KMS-11 (cell line): ENCODE measurements around the gene IL17RE.
"Not testable (repeated sequence)": the region's sequence is repeated elsewhere in the genome, so short reads cannot be mapped to it uniquely, and the experiment has no call there.

Experiments
- H2AFZ ChIP-seq: fragments of 200-600 bp; sonication (generic); 2 replicates; pipeline ENCODE4 v1.6.1; 2016; ENCODE audit warnings: antibody characterized with exemption, mixed run types, low read depth
- H3K27ac ChIP-seq: fragments of 200-600 bp; sonication (generic); 2 replicates; pipeline ENCODE4 v1.6.1; 2016; ENCODE audit warnings: mild to moderate bottlenecking, mixed run types
- H3K27me3 ChIP-seq: fragments of 200-600 bp; sonication (generic); 2 replicates; pipeline ENCODE4 v1.6.1; 2017; ENCODE audit warnings: mild to moderate bottlenecking, low read depth, mixed run types, moderate library complexity; ENCODE audit not compliant: insufficient read depth
- H3K36me3 ChIP-seq: fragments of 200-600 bp; sonication (generic); 2 replicates; pipeline ENCODE4 v1.6.1; 2017; ENCODE audit warnings: mild to moderate bottlenecking, mixed run types; ENCODE audit not compliant: insufficient read depth
- H3K4me1 ChIP-seq: fragments of 200-600 bp; sonication (generic); 2 replicates; pipeline ENCODE4 v1.6.1; 2016; ENCODE audit warnings: mild to moderate bottlenecking, low read depth, mixed run types; ENCODE audit not compliant: poor library complexity, severe bottlenecking
- H3K4me2 ChIP-seq: fragments of 200-600 bp; sonication (generic); 2 replicates; pipeline ENCODE4 v1.7.0; 2016; ENCODE audit warnings: mild to moderate bottlenecking, mixed run types
- H3K4me3 ChIP-seq: fragments of 200-600 bp; sonication (generic); IDR thresholded peaks from 2 replicates; pipeline ENCODE4 v1.6.1; 2017; ENCODE audit warnings: low read depth, low read length, mixed read lengths; ENCODE audit not compliant: insufficient read depth
- H3K79me2 ChIP-seq: fragments of 200-600 bp; sonication (generic); 2 replicates; pipeline ENCODE4 v1.6.1; 2016; ENCODE audit warnings: low read depth, mixed run types; ENCODE audit not compliant: insufficient read depth
- H3K9ac ChIP-seq: fragments of 200-600 bp; sonication (generic); 2 replicates; pipeline ENCODE4 v1.6.1; 2016; ENCODE audit warnings: mild to moderate bottlenecking, mixed run types
- H4K20me1 ChIP-seq: fragments of 200-600 bp; sonication (generic); 2 replicates; pipeline ENCODE4 v1.6.1; 2016; ENCODE audit warnings: mild to moderate bottlenecking, mixed run types; ENCODE audit not compliant: insufficient read depth
- CTCF ChIP-seq: fragments of 200-600 bp; sonication (generic); conservative IDR thresholded peaks from 2 replicates; pipeline ENCODE4 v1.6.1; 2017; ENCODE audit warnings: low read depth, mild to moderate bottlenecking, antibody characterized with exemption, low read length, moderate library complexity, mixed read lengths

Gene IL17RE

GRCh38 chr3:9938966-9939365 is 36.3 kb downstream of the IL17RE start:
- no peak overlapping the region for H2AFZ ChIP-seq
- H3K4me3 ChIP-seq = no peak overlapping the region
- TF ChIP-seq CTCF = no peak
- H3K9ac ChIP-seq = no peak overlapping the region
- no peaks in the 10 kb centered on the region for H3K36me3 ChIP-seq
- no peaks in the 10 kb centered on the region for H3K27me3 ChIP-seq
- H3K4me1 ChIP-seq = peaks cover 14% of the 10 kb centered on the region
- no peak overlapping the region for H3K27ac ChIP-seq
- H3K4me2 ChIP-seq = no peak overlapping the region
- H4K20me1 ChIP-seq = no peaks in the 10 kb centered on the region
- H3K79me2 ChIP-seq = no peaks in the 10 kb centered on the region

GRCh38 chr3:9939906-9940305 is 37.3 kb downstream of the IL17RE start:
- not testable (repeated sequence) for H3K36me3 ChIP-seq, H3K27me3 ChIP-seq, H3K27ac ChIP-seq, H3K4me2 ChIP-seq, H3K79me2 ChIP-seq, H4K20me1 ChIP-seq, H2AFZ ChIP-seq, H3K4me1 ChIP-seq, H3K9ac ChIP-seq, H3K4me3 ChIP-seq

- Histone ChIP-seq H4K20me1 (no peaks in the 10 kb centered on the region), H3K4me1 (peaks cover under 1% of the 10 kb centered on the region), H3K9ac (no peak overlapping the region), H3K79me2 (no peaks in the 10 kb centered on the region), H3K27ac (no peak overlapping the region), H3K4me3 (no peak overlapping the region), H3K36me3 (no peaks in the 10 kb centered on the region), H3K27me3 (no peaks in the 10 kb centered on the region), H2AFZ (no peak overlapping the region), H3K4me2 (no peak overlapping the region)
- TF ChIP-seq CTCF = no peak
These were observed 38.1 kb downstream of the IL17RE start for GRCh38 chr3:9940746-9941145.

GRCh38 chr3:9942164-9942563 is 39.5 kb downstream of the IL17RE start:
- Histone ChIP-seq H3K36me3 (no peaks in the 10 kb centered on the region), H3K79me2 (no peaks in the 10 kb centered on the region), H3K27me3 (no peaks in the 10 kb centered on the region), H3K4me1 (no peaks in the 10 kb centered on the region), H3K4me3 (no peak overlapping the region), H2AFZ (no peak overlapping the region), H3K4me2 (no peak overlapping the region), H4K20me1 (no peaks in the 10 kb centered on the region), H3K27ac (no peak overlapping the region), H3K9ac (no peak overlapping the region)
- no peak for TF ChIP-seq CTCF

GRCh38 chr3:9942934-9943690 is 40.5 kb downstream of the IL17RE start:
- Histone ChIP-seq H3K27me3 (no peaks in the 10 kb centered on the region), H3K4me1 (no peaks in the 10 kb centered on the region), H4K20me1 (no peaks in the 10 kb centered on the region), H3K27ac (no peak overlapping the region), H2AFZ (no peak overlapping the region), H3K4me3 (no peak overlapping the region), H3K4me2 (no peak overlapping the region), H3K9ac (no peak overlapping the region), H3K36me3 (no peaks in the 10 kb centered on the region), H3K79me2 (no peaks in the 10 kb centered on the region)
- no peak for TF ChIP-seq CTCF
